BLaER1 treated with 17β-estradiol and CSF1 and Interleukin-3, amounts not matched to agents 10 nM and 100 nM (cell line): ENCODE measurements around the gene TNFRSF18.

Experiments
- H3K27ac ChIP-seq, 11 experiments: shearing (Covaris generic); formaldehyde crosslinking; 2 replicates each; pipeline ENCODE4 v1.8.1; 2022
- H3K27me3 ChIP-seq, 11 experiments: shearing (Covaris generic); formaldehyde crosslinking; 2 replicates each; pipeline ENCODE4 v1.8.1; 2022
- H3K36me3 ChIP-seq, 11 experiments: shearing (Covaris generic); formaldehyde crosslinking; 2 replicates each; pipeline ENCODE4 v1.8.1; 2022
- H3K4me1 ChIP-seq, 10 experiments: shearing (Covaris generic); formaldehyde crosslinking; 2 replicates each; pipeline ENCODE4 v1.8.1; 2022
- H3K4me2 ChIP-seq, 11 experiments: shearing (Covaris generic); formaldehyde crosslinking; 2 replicates each; pipeline ENCODE4 v1.8.1; 2022
- H3K4me3 ChIP-seq, 10 experiments: shearing (Covaris generic); formaldehyde crosslinking; 2 replicates each; pipeline ENCODE4 v1.8.1; 2022
- H3K9ac ChIP-seq, 11 experiments: shearing (Covaris generic); formaldehyde crosslinking; 2 replicates each; pipeline ENCODE4 v1.8.1; 2022
- H3K9me3 ChIP-seq, 11 experiments: shearing (Covaris generic); formaldehyde crosslinking; replicated peaks in 1 of 11; 2 replicates each; pipeline ENCODE4 v1.8.1; 2022
- H4K20me1 ChIP-seq, 11 experiments: shearing (Covaris generic); formaldehyde crosslinking; 2 replicates each; pipeline ENCODE4 v1.8.1; 2022
- Cebpa-rat ChIP-seq, 11 experiments: shearing (Covaris generic); IDR thresholded peaks; 2 replicates each; pipeline ENCODE4 v1.8.1; 2022

TNFRSF18 gene

GRCh38 chr1:1232796-1233566 is 26.6 kb upstream of the TNFRSF18 start:
- H3K9ac ChIP-seq: peak overlapping the region; percentile 88 to 100 (median 96)
- H3K27ac ChIP-seq: peak overlapping the region; percentile 60 to 97 (median 94)
- peaks cover 0 to 17% (median 0%) of the 10 kb centered on the region in 11 experiments; a peak in 10 of 22 replicates for H3K27me3 ChIP-seq
- H3K4me3 ChIP-seq: peak overlapping the region; percentile 77 to 99 (median 90)
- peaks cover 35 to 83% (median 77%) of the 10 kb centered on the region in 11 experiments for H4K20me1 ChIP-seq
- peaks cover 58 to 78% (median 76%) of the 10 kb centered on the region in 10 experiments for H3K4me1 ChIP-seq
- H3K36me3 ChIP-seq: peaks cover 20 to 50% (median 38%) of the 10 kb centered on the region in 11 experiments
- no peak for TF ChIP-seq Cebpa-rat (IDR thresholded peaks at IDR 0.05)
- H3K9me3 ChIP-seq: no peaks in the 10 kb centered on the region
- H3K4me2 ChIP-seq: peak overlapping the region; percentile 98 to 100 (median 100)

- Histone ChIP-seq H3K4me2 (peak within 1 kb of the TSS; percentile 98 to 100 (median 100)), H4K20me1 (peaks cover 42 to 84% (median 77%) of the 10 kb centered on the region in 11 experiments), H3K27ac (peak within 1 kb of the TSS; percentile 90 to 98 (median 94)), H3K36me3 (peaks cover 26 to 57% (median 45%) of the 10 kb centered on the region in 11 experiments), H3K4me3 (peak within 1 kb of the TSS; percentile 77 to 99 (median 90)), H3K4me1 (peaks cover 52 to 72% (median 69%) of the 10 kb centered on the region in 10 experiments), H3K9ac (peak within 1 kb of the TSS; percentile 92 to 100 (median 96)), H3K9me3 (no peaks in the 10 kb centered on the region), H3K27me3 (peaks cover 0 to 10% (median 0%) of the 10 kb centered on the region in 11 experiments; a peak in 8 of 22 replicates)
- no peak for TF ChIP-seq Cebpa-rat (IDR thresholded peaks at IDR 0.05)
Measured at GRCh38 chr1:1232208-1232795, 25.9 kb upstream of the TNFRSF18 start, which contains the start of gene B3GALT6. TSS of gene B3GALT6 (plus strand) at chr1:1232237. CDS start at chr1:1232279, 42 bp downstream.

- H3K9ac ChIP-seq: peak within 1 kb of the TSS; percentile 92 to 100 (median 96)
- no peaks in the 10 kb centered on the region for H3K9me3 ChIP-seq
- H3K4me2 ChIP-seq: peak within 1 kb of the TSS; percentile 98 to 100 (median 100)
- H3K36me3 ChIP-seq: peaks cover 33 to 64% (median 52%) of the 10 kb centered on the region in 11 experiments
- peaks cover 49 to 84% (median 77%) of the 10 kb centered on the region in 11 experiments for H4K20me1 ChIP-seq
- TF ChIP-seq Cebpa-rat (IDR thresholded peaks at IDR 0.05): no peak
- H3K27me3 ChIP-seq: peaks cover 0 to 3% (median 0%) of the 10 kb centered on the region in 11 experiments; a peak in 5 of 22 replicates
- peaks cover 45 to 65% (median 62%) of the 10 kb centered on the region in 10 experiments for H3K4me1 ChIP-seq
- peak within 1 kb of the TSS; percentile 77 to 99 (median 90) for H3K4me3 ChIP-seq
- peak within 1 kb of the TSS; percentile 90 to 98 (median 94) for H3K27ac ChIP-seq
Measured at GRCh38 chr1:1231400-1232207, 25.2 kb upstream of the TNFRSF18 start, which contains the start of gene SDF4. TSS of gene SDF4 (minus strand) at chr1:1232001. CDS start at chr1:1228772, 3,229 bp downstream.

GRCh38 chr1:1230656-1231399 is 24.4 kb upstream of the TNFRSF18 start:
- Histone ChIP-seq H3K4me3 (peak overlapping the region; percentile 77 to 99 (median 90)), H3K36me3 (peaks cover 41 to 68% (median 60%) of the 10 kb centered on the region in 11 experiments), H3K4me2 (peak overlapping the region; percentile 83 to 95 (median 93)), H3K9me3 (no peaks in the 10 kb centered on the region), H3K9ac (peak overlapping the region; percentile 92 to 100 (median 96)), H3K27ac (peak overlapping the region; percentile 90 to 98 (median 94)), H3K4me1 (peaks cover 37 to 57% (median 54%) of the 10 kb centered on the region in 10 experiments), H4K20me1 (peaks cover 54 to 84% (median 77%) of the 10 kb centered on the region in 11 experiments), H3K27me3 (no peaks in the 10 kb centered on the region)
- TF ChIP-seq Cebpa-rat (IDR thresholded peaks at IDR 0.05): no peak

GRCh38 chr1:1229770-1230169 is 23.4 kb upstream of the TNFRSF18 start:
- H3K27me3 ChIP-seq: no peaks in the 10 kb centered on the region
- H3K36me3 ChIP-seq: peaks cover 52 to 68% (median 62%) of the 10 kb centered on the region in 11 experiments
- H3K9me3 ChIP-seq: no peaks in the 10 kb centered on the region
- H3K4me1 ChIP-seq: peaks cover 37 to 46% (median 44%) of the 10 kb centered on the region in 10 experiments
- peaks cover 56 to 84% (median 77%) of the 10 kb centered on the region in 11 experiments for H4K20me1 ChIP-seq
- no peak for TF ChIP-seq Cebpa-rat (IDR thresholded peaks at IDR 0.05)
- peak overlapping the region; percentile 92 to 100 (median 96); a peak in 16 of 22 replicates for H3K9ac ChIP-seq
- peak overlapping the region in 7 of 10 experiments; percentile 77 to 99 (median 89); a peak in 10 of 20 replicates for H3K4me3 ChIP-seq
- H3K27ac ChIP-seq: no peak overlapping the region; a peak in 1 of 22 replicates
- H3K4me2 ChIP-seq: peak overlapping the region; percentile 83 to 95 (median 93)

- Histone ChIP-seq H3K4me2 (peak overlapping the region in 3 of 11 experiments; percentile 94; a peak in 1 of 22 replicates), H4K20me1 (peaks cover 63 to 84% (median 77%) of the 10 kb centered on the region in 11 experiments), H3K27me3 (no peaks in the 10 kb centered on the region), H3K4me1 (peaks cover 30 to 36% (median 34%) of the 10 kb centered on the region in 10 experiments), H3K9me3 (no peaks in the 10 kb centered on the region), H3K36me3 (peaks cover 62 to 68% (median 64%) of the 10 kb centered on the region in 11 experiments), H3K4me3 (no peak overlapping the region), H3K9ac (peak overlapping the region in 2 of 11 experiments; percentile 19 to 98; a peak in 3 of 22 replicates), H3K27ac (no peak overlapping the region)
- TF ChIP-seq Cebpa-rat (IDR thresholded peaks at IDR 0.05): no peak
Measured at GRCh38 chr1:1228596-1229321, 22.4 kb upstream of the TNFRSF18 start.

- no peak overlapping the region for H3K27ac ChIP-seq
Measured at GRCh38 chr1:1228187-1228586, 21.8 kb upstream of the TNFRSF18 start.

More at GRCh38 chr1:1228187-1228586, 21.8 kb upstream of the TNFRSF18 start:
- H3K27me3 ChIP-seq: no peaks in the 10 kb centered on the region
- H3K4me3 ChIP-seq: no peak overlapping the region
- peaks cover 65 to 71% (median 67%) of the 10 kb centered on the region in 11 experiments for H3K36me3 ChIP-seq
- peak overlapping the region in 1 of 11 experiments; percentile 19; a peak in 1 of 22 replicates for H3K9ac ChIP-seq
- TF ChIP-seq Cebpa-rat (IDR thresholded peaks at IDR 0.05): no peak
- H3K4me1 ChIP-seq: peaks cover 25 to 30% (median 28%) of the 10 kb centered on the region in 10 experiments
- no peak overlapping the region for H3K4me2 ChIP-seq
- H3K9me3 ChIP-seq: no peaks in the 10 kb centered on the region
- peaks cover 63 to 81% (median 74%) of the 10 kb centered on the region in 11 experiments for H4K20me1 ChIP-seq
